Testis (tissue), 2 donors: ENCODE results near the gene MCF2L.

Experiments used
- POLR2A ChIP-seq: fragments of 450-650 bp; IDR thresholded peaks from one replicate; pipeline ENCODE4 v1.6.1; 2017; ENCODE audit warnings: antibody characterized with exemption, mild to moderate bottlenecking, moderate library complexity
- TF ChIP-seq, protein P1 (sequence below), 3 experiments: fragments of 450-650 bp in 2 of 3; fragments of 200-600 bp in 1 of 3; sonication (generic) in 1 of 3; IDR thresholded peaks; one replicate each; pipeline ENCODE4 v1.5.1; 2016 to 2019; ENCODE audit warnings: antibody characterized with exemption in 3 of 3, mild to moderate bottlenecking in 2 of 3, moderate library complexity in 1 of 3

DNA sequence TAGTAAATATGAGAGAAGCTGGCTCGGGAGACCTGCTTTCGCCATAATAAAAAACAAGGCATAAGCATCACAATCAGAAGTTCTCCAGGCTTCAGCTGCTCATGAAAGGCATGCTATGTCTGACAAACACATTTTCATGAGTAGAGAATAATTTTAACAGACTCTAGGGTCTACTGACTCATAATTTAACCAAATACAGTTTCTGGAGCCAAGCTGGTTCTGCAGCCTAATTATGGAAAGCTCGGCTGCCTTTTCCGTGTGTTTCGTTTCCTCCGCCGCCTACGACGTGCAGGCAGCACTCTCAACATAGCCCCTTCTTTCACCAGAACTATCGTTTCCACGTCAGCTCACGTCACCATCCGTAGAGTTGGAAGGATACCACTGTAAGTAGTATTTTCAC, 5.7 kb downstream of the MCF2L start:
- TF ChIP-seq, protein P1, sequence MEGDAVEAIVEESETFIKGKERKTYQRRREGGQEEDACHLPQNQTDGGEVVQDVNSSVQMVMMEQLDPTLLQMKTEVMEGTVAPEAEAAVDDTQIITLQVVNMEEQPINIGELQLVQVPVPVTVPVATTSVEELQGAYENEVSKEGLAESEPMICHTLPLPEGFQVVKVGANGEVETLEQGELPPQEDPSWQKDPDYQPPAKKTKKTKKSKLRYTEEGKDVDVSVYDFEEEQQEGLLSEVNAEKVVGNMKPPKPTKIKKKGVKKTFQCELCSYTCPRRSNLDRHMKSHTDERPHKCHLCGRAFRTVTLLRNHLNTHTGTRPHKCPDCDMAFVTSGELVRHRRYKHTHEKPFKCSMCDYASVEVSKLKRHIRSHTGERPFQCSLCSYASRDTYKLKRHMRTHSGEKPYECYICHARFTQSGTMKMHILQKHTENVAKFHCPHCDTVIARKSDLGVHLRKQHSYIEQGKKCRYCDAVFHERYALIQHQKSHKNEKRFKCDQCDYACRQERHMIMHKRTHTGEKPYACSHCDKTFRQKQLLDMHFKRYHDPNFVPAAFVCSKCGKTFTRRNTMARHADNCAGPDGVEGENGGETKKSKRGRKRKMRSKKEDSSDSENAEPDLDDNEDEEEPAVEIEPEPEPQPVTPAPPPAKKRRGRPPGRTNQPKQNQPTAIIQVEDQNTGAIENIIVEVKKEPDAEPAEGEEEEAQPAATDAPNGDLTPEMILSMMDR (IDR thresholded peaks at IDR 0.05), result no peak
- no peak for TF ChIP-seq POLR2A
